Liver (tissue), 9 donors: ENCODE results near the gene LMX1B. TPM values are rescaled to one million over a fixed set of nuclear protein-coding genes. Genes with fewer than 3 reads are reported as not detected.

Experiments used
- DNase-seq: peaks from one replicate; pipeline ENCODE4 v3.0.0-alpha.2; 2017; ENCODE audit warnings: low spot score
- H3K27ac ChIP-seq, 2 donors: one replicate each; pipeline ENCODE4 v1.7.0; 2013; ENCODE audit warnings: inconsistent platforms in 2 of 2, low read length in 2 of 2, control low read depth in 1 of 2, low read depth in 1 of 2, mild to moderate bottlenecking in 1 of 2
- H3K27me3 ChIP-seq, 4 donors: one replicate each; pipeline versions ENCODE4 v1.6.1 to v1.7.0; 2013; ENCODE audit warnings: low read length in 3 of 4, inconsistent platforms in 1 of 4, mild to moderate bottlenecking in 1 of 4, moderate library complexity in 1 of 4; ENCODE audit not compliant: control insufficient read depth in 4 of 4, insufficient read depth in 4 of 4
- H3K36me3 ChIP-seq, 4 donors: one replicate each; pipeline versions ENCODE4 v1.6.1 to v1.7.0; 2013; ENCODE audit warnings: low read length in 3 of 4, mild to moderate bottlenecking in 3 of 4, low read depth in 1 of 4, moderate library complexity in 1 of 4; ENCODE audit not compliant: control insufficient read depth in 4 of 4, insufficient read depth in 3 of 4
- H3K4me1 ChIP-seq, 4 donors: one replicate each; pipeline versions ENCODE4 v1.6.1 to v1.7.0; 2013; ENCODE audit warnings: low read length in 3 of 4, mild to moderate bottlenecking in 3 of 4, moderate library complexity in 1 of 4; ENCODE audit not compliant: control insufficient read depth in 4 of 4, insufficient read depth in 4 of 4
- H3K4me3 ChIP-seq, 3 donors: one replicate each; pipeline versions ENCODE4 v1.6.1 to v1.7.0; 2013; ENCODE audit warnings: low read length in 3 of 3, control low read depth in 1 of 3, low read depth in 1 of 3, mild to moderate bottlenecking in 1 of 3
- H3K9ac ChIP-seq, 2 donors: one replicate each; pipeline ENCODE4 v1.7.0; 2013; ENCODE audit warnings: low read length in 2 of 2, mild to moderate bottlenecking in 2 of 2, moderate library complexity in 2 of 2, control low read depth in 1 of 2, low read depth in 1 of 2
- H3K9me3 ChIP-seq, 4 donors: one replicate each; pipeline versions ENCODE4 v1.6.1 to v1.7.0; 2013; ENCODE audit warnings: low read length in 3 of 4; ENCODE audit not compliant: control insufficient read depth in 4 of 4
- ATF3 ChIP-seq: IDR thresholded peaks from 2 replicates; pipeline ENCODE4 v1.6.1; 2016; ENCODE audit warnings: antibody characterized with exemption
- CTCF ChIP-seq: fragments of 150-350 bp; IDR thresholded peaks from 2 replicates; pipeline ENCODE4 v1.5.1; 2017; ENCODE audit warnings: improper control_type of control experiment, low read depth, low read length; ENCODE audit not compliant: missing input control
- EGR1 ChIP-seq, 2 donors: IDR thresholded peaks; 2 replicates each; pipeline ENCODE4 v1.6.1; 2016 to 2018; ENCODE audit warnings: antibody characterized with exemption in 2 of 2, low read depth in 2 of 2
- FOXA1 ChIP-seq: IDR thresholded peaks from 2 replicates; pipeline ENCODE4 v1.6.1; 2016; ENCODE audit warnings: antibody characterized with exemption
- FOXA2 ChIP-seq: IDR thresholded peaks from 2 replicates; pipeline ENCODE4 v1.6.1; 2016; ENCODE audit warnings: antibody characterized with exemption
- GABPA ChIP-seq, 2 donors: IDR thresholded peaks in 1 of 2; conservative IDR thresholded peaks in 1 of 2; 2 replicates each; pipeline ENCODE4 v1.6.1; 2016; ENCODE audit warnings: antibody characterized with exemption in 2 of 2, mild to moderate bottlenecking in 1 of 2, moderate library complexity in 1 of 2
- HNF4A ChIP-seq, 2 donors: conservative IDR thresholded peaks; 2 replicates each; pipeline ENCODE4 v1.6.1; 2016; ENCODE audit warnings: antibody characterized with exemption in 2 of 2, mild to moderate bottlenecking in 2 of 2
- JUND ChIP-seq, 2 donors: IDR thresholded peaks; 2 replicates each; pipeline ENCODE4 v1.6.1; 2016; ENCODE audit warnings: antibody characterized with exemption in 2 of 2
- NR2F2 ChIP-seq: IDR thresholded peaks from 2 replicates; pipeline ENCODE4 v1.6.1; 2016; ENCODE audit warnings: antibody characterized with exemption
- RAD21 ChIP-seq, 2 donors: IDR thresholded peaks; 2 replicates each; pipeline ENCODE4 v1.6.1; 2016; ENCODE audit warnings: antibody characterized with exemption in 2 of 2, mild to moderate bottlenecking in 2 of 2
- RXRA ChIP-seq, 2 donors: IDR thresholded peaks; 2 replicates each; pipeline ENCODE4 v1.6.1; 2017 to 2018; ENCODE audit warnings: antibody characterized with exemption in 2 of 2, mild to moderate bottlenecking in 1 of 2
- SP1 ChIP-seq: IDR thresholded peaks from 2 replicates; pipeline ENCODE4 v1.6.1; 2018; ENCODE audit warnings: antibody characterized with exemption, mild to moderate bottlenecking
- TAF1 ChIP-seq: conservative IDR thresholded peaks from 2 replicates; pipeline ENCODE4 v1.6.1; 2016; ENCODE audit warnings: antibody characterized with exemption, mild to moderate bottlenecking
- YY1 ChIP-seq: IDR thresholded peaks from 2 replicates; pipeline ENCODE4 v1.6.1; 2016; ENCODE audit warnings: antibody characterized with exemption, mild to moderate bottlenecking
- ZBTB33 ChIP-seq: IDR thresholded peaks from 2 replicates; pipeline ENCODE4 v1.6.1; 2016; ENCODE audit warnings: antibody characterized with exemption
- WGBS: extraction: QIAGEN DNeasy Blood & Tissue Kit; methylation state at CpG from one replicate; pipeline ENCODE4 v1.1.7; 2013; 5-methylcytosine and 5-hydroxymethylcytosine counted together
- polyA plus RNA-seq, 2 donors: library from polyadenylated mRNA; stranded (reverse) in 1 of 2; unstranded in 1 of 2; fragments of 200-250 nt in 1 of 2; fragments of >200 nt in 1 of 2; fragmentation: Nextera tagmentation in 1 of 2; extraction: Ambion mirVana in 1 of 2; gene quantifications; one replicate each; pipeline versions ENCODE4 v1.2.1 to v1.2.3, GENCODE V29; 2013 to 2015
- total RNA-seq, 2 donors: library from RNA; depleted of rRNA; stranded (reverse); fragments of >200 nt; gene quantifications; one replicate each; pipeline ENCODE4 v1.2.3, GENCODE V29; 2014
- donor health status: healthy.
- donor health status: healthy.
- donor health status: healthy.
- donor health status: healthy.
- donor health status: healthy.

Gene LMX1B
- total and polyA plus RNA-seq, 4 donors, result not detected

- Histone ChIP-seq H3K27me3 (peaks cover 0 to 17% (median 9%) of the 10 kb centered on the region in 4 donors), H3K4me3 (no peak overlapping the region), H3K9me3 (no peaks in the 10 kb centered on the region), H3K27ac (no peak overlapping the region), H3K9ac (no peak overlapping the region), H3K4me1 (peaks cover 6 to 14% (median 10%) of the 10 kb centered on the region in 4 donors), H3K36me3 (no peaks in the 10 kb centered on the region)
- no peak for TF ChIP-seq ZBTB33
- WGBS, result 40% methylated on average over 11 of the region's 11 CpGs
- no peak for DNase-seq
Observed at GRCh38 chr9:126628969-126629674, 15.4 kb downstream of the LMX1B start.

- H3K36me3 ChIP-seq, result no peaks in the 10 kb centered on the region
- H3K9me3 ChIP-seq, result no peaks in the 10 kb centered on the region
- H3K9ac ChIP-seq, result no peak overlapping the region
- no peak overlapping the region for H3K4me3 ChIP-seq
- no peak overlapping the region for H3K27ac ChIP-seq
- 17% methylated on average over 20 of the region's 20 CpGs for WGBS
- TF ChIP-seq YY1, result no peak
- no peak for TF ChIP-seq HNF4A (conservative IDR thresholded peaks at IDR 0.05)
- TF ChIP-seq EGR1 (IDR thresholded peaks at IDR 0.05; ENCODE audit: low read depth in 2 of 2), result no peak
- TF ChIP-seq FOXA2, result no peak
- no peak for TF ChIP-seq JUND (IDR thresholded peaks at IDR 0.05)
- no peak for TF ChIP-seq SP1
- TF ChIP-seq ATF3, result no peak
- TF ChIP-seq RAD21 (IDR thresholded peaks at IDR 0.05), result no peak
- TF ChIP-seq TAF1, result no peak
- DNase-seq, result no peak
- peaks cover 4 to 11% (median 8%) of the 10 kb centered on the region in 4 donors for H3K4me1 ChIP-seq
- peaks cover 0 to 8% (median 7%) of the 10 kb centered on the region in 4 donors for H3K27me3 ChIP-seq
Observed at GRCh38 chr9:126630458-126631237, 16.9 kb downstream of the LMX1B start.

- Histone ChIP-seq H3K27ac (no peak overlapping the region), H3K36me3 (no peaks in the 10 kb centered on the region), H3K9ac (no peak overlapping the region), H3K4me3 (no peak overlapping the region), H3K27me3 (peaks cover 0 to 7% (median 4%) of the 10 kb centered on the region in 4 donors), H3K4me1 (peaks cover 0 to 5% (median 2%) of the 10 kb centered on the region in 4 donors), H3K9me3 (no peaks in the 10 kb centered on the region)
- no peak for DNase-seq
- 27% methylated on average over 6 of the region's 6 CpGs for WGBS
- TF ChIP-seq FOXA2, result no peak
- no peak for TF ChIP-seq FOXA1
- no peak for TF ChIP-seq GABPA (IDR thresholded peaks at IDR 0.05 in 1 of 2, conservative IDR thresholded peaks at IDR 0.05 in 1 of 2)
- TF ChIP-seq ZBTB33, result no peak
- no peak for TF ChIP-seq NR2F2
- no peak for TF ChIP-seq JUND (IDR thresholded peaks at IDR 0.05)
- no peak for TF ChIP-seq CTCF
- TF ChIP-seq SP1, result no peak
- no peak for TF ChIP-seq HNF4A (conservative IDR thresholded peaks at IDR 0.05)
- no peak for TF ChIP-seq TAF1
- no peak for TF ChIP-seq ATF3
- TF ChIP-seq YY1, result no peak
- TF ChIP-seq RXRA (IDR thresholded peaks at IDR 0.05), result no peak
- TF ChIP-seq EGR1 (IDR thresholded peaks at IDR 0.05; ENCODE audit: low read depth in 2 of 2), result no peak
Observed at GRCh38 chr9:126631254-126631653, 17.5 kb downstream of the LMX1B start.
